ENCODE measurements around the gene ABL1. TPM values are rescaled to one million over a fixed set of nuclear protein-coding genes. Genes with fewer than 3 reads are reported as not detected.
A peak's percentile ranks its signal among the peaks of the same experiment; 100 is the strongest.

ABL1 gene
- total RNA-seq, 1 donor from 2014 or later = 121 TPM

- Mint-ChIP-seq H3K27ac (ENCODE audit: unreplicated experiment) (peak overlapping the region; percentile 81), H3K36me3 (ENCODE audit: low read depth, unreplicated experiment) (peaks cover 12% of the 10 kb centered on the region), H3K9me3 (ENCODE audit: unreplicated experiment) (no peaks in the 10 kb centered on the region), H3K27me3 (ENCODE audit: unreplicated experiment) (peaks cover 16% of the 10 kb centered on the region), H3K4me1 (ENCODE audit: unreplicated experiment) (peaks cover 9% of the 10 kb centered on the region), H3K4me3 (ENCODE audit: unreplicated experiment) (no peak overlapping the region)
- DNase-seq (ENCODE audit: low spot score) = peak; percentile 41
- TF ChIP-seq CTCF (IDR thresholded peaks at IDR 0.05; ENCODE audit: unreplicated experiment) = no peak
Measured at GRCh38 chr9:130893341-130894101, 58.5 kb downstream of the ABL1 start.

GRCh38 chr9:130894546-130894945, 59.5 kb downstream of the ABL1 start:
- no peak for TF ChIP-seq CTCF (IDR thresholded peaks at IDR 0.05; ENCODE audit: unreplicated experiment)
- no peak overlapping the region for H3K27ac Mint-ChIP-seq (ENCODE audit: unreplicated experiment)
- no peak for DNase-seq (ENCODE audit: low spot score)

GRCh38 chr9:130895038-130895437, 60.0 kb downstream of the ABL1 start:
- H3K4me1 Mint-ChIP-seq (ENCODE audit: unreplicated experiment) = peaks cover 9% of the 10 kb centered on the region
- H3K4me3 Mint-ChIP-seq (ENCODE audit: unreplicated experiment) = no peak overlapping the region
- H3K36me3 Mint-ChIP-seq (ENCODE audit: low read depth, unreplicated experiment) = peaks cover 12% of the 10 kb centered on the region
- no peak for TF ChIP-seq CTCF (IDR thresholded peaks at IDR 0.05; ENCODE audit: unreplicated experiment)
- peaks cover 16% of the 10 kb centered on the region for H3K27me3 Mint-ChIP-seq (ENCODE audit: unreplicated experiment)
- no peak for DNase-seq (ENCODE audit: low spot score)
- peak overlapping the region; percentile 18 for H3K27ac Mint-ChIP-seq (ENCODE audit: unreplicated experiment)
- H3K9me3 Mint-ChIP-seq (ENCODE audit: unreplicated experiment) = no peaks in the 10 kb centered on the region

More at GRCh38 chr9:130894546-130894945, 59.5 kb downstream of the ABL1 start:
- Mint-ChIP-seq H3K27me3 (ENCODE audit: unreplicated experiment) (peaks cover 16% of the 10 kb centered on the region), H3K36me3 (ENCODE audit: low read depth, unreplicated experiment) (peaks cover 12% of the 10 kb centered on the region), H3K9me3 (ENCODE audit: unreplicated experiment) (no peaks in the 10 kb centered on the region), H3K4me1 (ENCODE audit: unreplicated experiment) (peaks cover 9% of the 10 kb centered on the region), H3K4me3 (ENCODE audit: unreplicated experiment) (no peak overlapping the region)

- DNase-seq (ENCODE audit: low spot score) = no peak
- Mint-ChIP-seq H3K4me3 (ENCODE audit: unreplicated experiment) (no peak overlapping the region), H3K27ac (ENCODE audit: unreplicated experiment) (no peak overlapping the region)
Measured at GRCh38 chr9:130895481-130896232, 60.6 kb downstream of the ABL1 start.

More at GRCh38 chr9:130895481-130896232, 60.6 kb downstream of the ABL1 start:
- no peaks in the 10 kb centered on the region for H3K9me3 Mint-ChIP-seq (ENCODE audit: unreplicated experiment)
- no peak for TF ChIP-seq CTCF (IDR thresholded peaks at IDR 0.05; ENCODE audit: unreplicated experiment)
- peaks cover 10% of the 10 kb centered on the region for H3K36me3 Mint-ChIP-seq (ENCODE audit: low read depth, unreplicated experiment)
- H3K4me1 Mint-ChIP-seq (ENCODE audit: unreplicated experiment) = peaks cover 9% of the 10 kb centered on the region
- peaks cover 16% of the 10 kb centered on the region for H3K27me3 Mint-ChIP-seq (ENCODE audit: unreplicated experiment)

All from endothelial cell (in vitro differentiated cells).